ENCODE measurements around the gene UQCRQ.

Gene UQCRQ

DNA sequence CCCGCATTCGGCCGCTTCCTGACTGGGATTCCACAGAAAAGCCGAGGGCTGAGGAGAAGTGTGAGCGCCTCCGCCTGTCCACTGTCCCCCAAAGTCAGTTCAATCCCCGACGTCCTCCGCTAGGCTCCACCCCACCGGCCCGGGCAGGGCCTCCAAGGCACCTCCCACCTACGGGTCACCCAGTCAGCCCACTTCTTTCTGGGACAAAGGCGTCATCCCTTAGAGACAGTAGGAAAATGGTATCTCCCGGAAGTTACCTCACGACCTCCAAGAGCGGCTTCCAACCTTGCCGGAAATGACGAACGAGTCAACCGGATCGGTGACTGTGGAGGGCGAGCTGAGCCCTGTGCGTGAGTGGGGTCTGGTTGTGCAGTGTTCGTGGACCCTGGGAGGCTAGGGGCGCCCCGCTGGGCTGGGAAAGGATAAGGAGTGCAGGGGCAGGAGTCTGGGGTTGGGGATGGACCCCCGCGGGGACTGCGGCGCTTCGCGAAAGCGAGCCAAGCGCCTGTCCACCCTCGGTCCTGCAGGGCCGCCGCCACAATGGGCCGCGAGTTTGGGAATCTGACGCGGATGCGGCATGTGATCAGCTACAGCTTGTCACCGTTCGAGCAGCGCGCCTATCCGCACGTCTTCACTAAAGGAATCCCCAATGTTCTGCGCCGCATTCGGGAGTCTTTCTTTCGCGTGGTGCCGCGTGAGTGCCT, at the start of gene UQCRQ, which contains the start of gene GDF9:
Gene UQCRQ, plus strand, starts transcription at position 301 of the 704 bp plus-strand sequence. Its CDS starts 240 bp downstream, at position 541.
Gene GDF9, minus strand, starts transcription at position 128 of the 704 bp plus-strand sequence. CDS start 1,936 bp downstream, outside the sequence.
- peak; percentile 94 for DNase-seq

DNA sequence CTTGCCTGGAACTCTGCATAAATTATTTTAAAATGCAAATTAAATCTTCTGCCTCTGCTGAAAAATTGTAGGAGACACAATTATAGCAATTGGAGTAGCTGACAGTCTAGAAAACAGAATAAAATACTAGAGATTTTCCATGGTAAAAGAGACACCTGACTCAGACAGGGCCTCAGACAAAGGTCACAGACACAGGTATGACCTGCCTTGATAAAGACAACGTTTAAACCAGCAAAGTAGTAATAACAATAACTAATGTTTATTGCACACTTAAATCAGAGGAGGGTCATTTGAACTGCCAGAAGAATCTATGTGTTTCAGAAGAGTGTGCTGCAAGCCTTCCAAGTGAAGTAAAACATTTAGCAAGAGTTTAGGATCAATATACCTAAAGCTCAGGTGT, 49.4 kb upstream of the UQCRQ start:
- no peak for DNase-seq

DNA sequence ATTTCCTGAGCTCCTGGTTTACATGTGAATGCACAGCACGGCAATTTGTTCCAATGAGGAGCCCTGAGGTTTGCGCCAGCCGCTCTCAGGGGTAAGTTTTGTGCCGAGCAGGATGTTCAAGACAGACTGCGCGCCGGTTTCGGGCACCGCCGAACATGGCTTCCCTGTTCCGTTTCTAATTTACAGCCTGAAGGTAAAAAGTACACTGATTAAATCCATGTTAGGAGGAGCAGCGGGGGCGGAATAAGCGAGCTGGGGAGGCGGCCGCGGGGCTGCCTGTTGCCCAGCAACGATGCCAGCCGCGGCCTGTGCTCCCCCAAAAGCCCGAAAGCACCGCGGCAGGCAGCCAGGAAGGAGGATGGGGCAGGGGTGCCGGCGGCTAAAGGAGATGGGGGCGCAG, 47.0 kb upstream of the UQCRQ start:
- DNase-seq = no peak

DNA sequence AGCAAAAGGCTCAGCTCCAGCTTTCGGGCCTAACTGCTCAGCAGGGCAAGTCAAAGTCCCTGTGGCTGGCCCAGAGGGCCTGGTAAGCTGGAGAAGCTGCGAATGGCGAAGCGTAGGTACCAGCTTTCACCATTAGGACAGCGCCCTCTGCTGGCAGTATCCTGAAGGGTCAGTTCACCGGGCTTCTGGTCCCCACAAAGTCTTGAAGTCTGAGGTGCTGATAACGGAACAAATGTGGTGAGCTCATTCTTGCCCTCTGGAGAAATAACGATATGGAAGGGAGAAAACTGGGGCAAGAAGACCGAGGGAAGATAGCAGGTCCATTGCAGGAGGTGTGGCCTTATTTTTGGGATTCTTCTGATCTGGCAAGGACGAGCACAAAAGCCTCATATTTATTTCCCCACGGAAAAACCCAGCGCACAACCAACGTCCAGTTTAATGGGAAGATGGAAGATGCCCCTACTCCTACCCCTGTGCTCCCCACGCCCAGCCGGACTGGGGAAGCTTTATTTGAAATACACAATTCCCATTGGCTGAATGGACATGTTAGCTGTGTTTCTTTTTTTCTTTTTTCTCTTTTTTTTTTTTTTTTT, 46.2 kb upstream of the UQCRQ start:
- DNase-seq = peak; percentile 34

DNA sequence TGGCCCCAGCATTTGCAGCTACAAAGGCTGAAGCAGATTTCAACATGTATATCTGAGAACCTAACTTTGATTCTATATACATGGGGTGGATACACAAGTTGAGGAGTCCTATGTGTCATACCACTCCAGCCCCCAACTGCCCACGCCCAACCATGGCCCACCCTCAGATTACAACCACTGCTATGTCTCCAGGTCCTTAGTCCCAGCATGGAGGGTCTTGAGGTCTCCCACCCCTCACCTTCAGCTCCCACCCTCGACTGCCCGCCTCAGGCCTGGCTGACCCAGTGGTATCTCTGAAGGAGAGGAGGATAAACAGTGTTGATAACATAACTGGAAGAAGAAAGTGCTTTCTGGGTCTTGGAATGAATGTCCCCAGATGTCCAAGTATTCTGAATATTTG, 45.1 kb upstream of the UQCRQ start:
- DNase-seq = no peak

DNA sequence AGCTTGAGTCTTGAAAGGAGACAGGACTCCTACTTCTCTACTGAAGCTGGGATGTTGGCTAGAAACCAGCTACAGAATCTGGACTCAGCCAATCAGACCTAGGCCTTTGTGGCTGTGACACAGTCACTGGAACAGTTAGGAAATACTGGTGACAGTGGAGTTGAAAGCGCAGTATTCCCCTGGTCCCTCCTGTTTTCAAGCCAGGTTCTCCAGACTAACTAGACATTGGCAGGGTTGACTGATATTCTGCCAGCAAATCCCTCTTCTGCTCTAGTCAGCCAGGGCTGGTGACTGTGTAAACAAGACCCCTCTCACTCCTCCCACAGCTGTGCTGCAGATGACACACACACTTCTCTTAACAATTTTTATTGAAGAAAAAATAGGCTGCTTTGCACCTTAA, 44.7 kb upstream of the UQCRQ start:
- no peak for DNase-seq

DNA sequence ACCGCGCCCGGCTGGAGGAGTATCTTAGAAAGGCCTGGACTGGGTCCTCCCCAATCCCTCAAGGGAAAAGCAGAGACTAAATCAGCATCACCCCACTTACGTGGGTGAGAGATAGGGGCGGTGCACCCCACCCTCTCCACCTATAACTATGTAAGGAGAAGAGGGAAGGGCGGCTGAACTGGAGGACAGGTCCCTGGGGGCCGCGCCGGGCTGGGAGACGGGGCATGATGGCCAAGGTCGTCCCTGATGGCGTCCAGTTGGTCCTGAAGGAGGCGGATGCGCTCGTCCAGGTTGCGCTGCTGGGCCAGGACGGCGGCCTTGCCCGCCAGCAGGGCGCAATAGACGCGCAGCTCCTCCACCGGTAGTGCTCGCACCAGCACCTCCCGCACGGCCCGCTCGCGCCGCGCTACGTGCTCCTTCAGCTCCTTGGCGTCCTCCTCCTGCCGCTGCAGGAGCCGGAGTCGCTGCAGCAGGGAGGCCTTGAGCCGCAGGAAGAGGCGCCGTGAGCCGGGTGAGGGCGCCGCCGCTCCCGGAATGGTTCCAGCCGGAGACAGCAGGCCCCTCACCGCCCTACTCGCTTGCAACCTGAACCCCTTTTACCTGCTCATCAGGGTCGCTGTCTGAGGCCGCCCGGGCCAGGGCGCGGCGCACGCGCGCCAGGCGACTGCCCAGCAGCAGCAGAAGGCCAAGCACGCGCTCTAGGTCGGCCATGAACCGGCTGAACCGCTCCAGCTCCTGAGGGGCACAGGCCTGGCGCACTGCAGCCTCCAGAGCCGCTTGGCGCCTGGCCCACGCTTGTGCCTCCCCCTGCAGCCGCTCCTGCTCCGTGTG, 43.6 kb upstream of the UQCRQ start:
- no peak for DNase-seq

DNA sequence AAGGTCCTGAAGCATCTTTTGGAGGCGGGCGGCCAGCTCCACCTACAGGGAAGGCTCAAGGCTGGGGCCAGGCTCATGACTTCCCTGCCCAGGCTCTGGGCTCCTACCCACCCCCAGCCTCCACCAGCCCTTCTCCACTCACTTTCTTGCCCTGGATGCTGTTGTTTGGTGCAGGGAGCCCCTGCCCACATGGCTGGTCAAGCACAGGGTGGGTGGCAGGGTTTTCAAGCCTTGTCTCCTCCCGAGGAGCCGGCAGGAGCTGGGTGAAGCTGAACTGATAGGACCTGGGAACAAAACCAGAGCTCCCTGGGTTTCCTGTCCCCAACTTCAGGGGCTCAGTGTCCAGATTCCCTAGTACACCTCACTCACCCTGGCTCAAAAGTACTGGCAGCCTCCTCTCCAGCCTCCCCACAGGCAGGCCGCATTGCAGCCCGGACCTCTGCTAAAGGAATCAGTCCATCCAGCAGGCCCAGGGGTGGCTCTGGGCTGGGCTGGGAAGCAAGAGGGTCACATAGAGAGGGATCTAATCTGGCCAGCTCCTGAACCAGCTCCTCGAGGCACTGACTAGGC, 42.9 kb upstream of the UQCRQ start:
- DNase-seq = no peak

DNA sequence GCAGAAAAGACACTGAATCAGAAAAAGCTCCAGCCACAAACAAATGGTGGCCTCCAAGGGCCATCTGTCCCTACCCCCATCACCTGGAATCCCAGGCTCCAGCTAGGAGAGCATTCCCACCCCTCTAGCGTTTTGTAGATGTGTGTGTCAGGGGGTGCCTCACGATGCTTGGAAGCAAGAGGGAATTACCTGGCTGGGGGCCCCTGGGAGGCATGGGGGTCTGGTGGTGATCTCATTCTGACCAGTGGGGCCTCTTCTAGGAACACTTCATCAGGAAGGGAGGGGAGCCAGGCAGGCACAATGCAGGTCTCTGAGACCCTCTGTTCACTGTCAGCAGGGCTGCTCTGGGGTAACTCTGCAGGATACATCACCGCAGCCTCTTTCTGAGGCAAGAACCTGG, 42.0 kb upstream of the UQCRQ start:
- DNase-seq = no peak

DNA sequence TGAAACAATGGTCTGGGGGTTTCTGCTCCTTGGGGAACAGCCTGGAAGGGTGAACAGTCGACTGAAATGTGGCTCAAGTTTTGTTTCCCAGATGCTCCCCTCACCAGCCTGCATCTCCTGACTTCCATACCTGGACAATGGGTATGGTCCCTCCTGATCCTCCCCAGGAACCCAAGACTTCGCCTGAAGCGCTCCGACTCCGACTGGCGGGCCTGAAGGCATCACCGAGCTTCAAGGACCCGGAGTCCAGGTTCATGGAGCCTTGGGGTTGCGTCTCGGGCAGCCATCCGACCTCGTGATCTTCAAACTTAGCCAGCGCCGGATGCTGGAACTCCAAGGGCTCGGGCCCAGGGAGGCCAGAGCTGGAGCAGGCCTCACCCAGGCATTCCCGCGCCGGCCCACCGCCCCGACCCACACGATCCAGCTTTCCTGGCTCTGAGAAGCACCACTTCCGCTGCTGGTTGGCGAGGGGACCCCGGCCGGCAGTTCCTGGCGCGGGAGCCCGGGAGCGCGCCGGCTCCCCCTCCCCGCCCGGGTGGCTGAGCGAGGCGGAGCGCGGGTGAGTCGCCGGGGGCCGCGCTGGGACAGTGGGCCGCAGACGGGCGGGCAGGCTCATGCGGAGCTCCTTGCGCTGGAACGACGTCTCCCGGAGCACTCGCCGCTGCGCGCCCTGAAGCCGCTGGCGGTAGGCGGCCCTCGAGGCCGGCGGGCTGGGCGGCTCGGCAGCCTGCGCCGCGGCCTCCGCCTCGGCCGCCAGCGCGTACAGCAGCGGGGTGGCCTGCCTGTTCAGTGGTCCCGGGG, 41.2 kb upstream of the UQCRQ start:
- no peak for DNase-seq

DNA sequence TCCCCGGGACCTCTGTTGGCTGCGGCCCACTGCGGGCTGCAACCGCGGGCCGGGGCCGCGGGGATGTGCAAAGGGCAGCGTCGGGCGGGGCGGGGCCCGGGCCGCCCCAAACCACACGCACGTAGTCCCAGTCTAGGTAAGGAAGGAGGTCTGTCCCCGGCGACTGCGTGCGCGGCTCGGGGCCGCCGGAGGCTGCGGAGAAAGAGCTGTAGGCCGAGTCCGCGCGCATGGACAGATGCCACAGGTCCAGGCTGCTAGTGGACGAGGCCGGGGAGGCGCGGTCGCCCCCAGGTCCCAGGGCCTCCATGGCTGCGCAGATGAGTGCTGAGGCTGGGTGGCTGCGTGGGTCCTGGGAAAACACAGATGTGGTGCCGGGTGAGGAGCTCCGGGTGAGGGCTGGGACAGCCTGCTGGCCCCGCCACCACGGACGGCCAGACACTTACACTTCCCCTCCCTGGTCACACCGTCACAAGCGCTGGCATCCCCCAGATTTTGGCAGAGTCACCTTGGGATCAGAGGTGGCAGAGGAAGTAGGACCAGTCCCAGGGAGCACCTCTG, 40.5 kb upstream of the UQCRQ start:
- DNase-seq = no peak

DNA sequence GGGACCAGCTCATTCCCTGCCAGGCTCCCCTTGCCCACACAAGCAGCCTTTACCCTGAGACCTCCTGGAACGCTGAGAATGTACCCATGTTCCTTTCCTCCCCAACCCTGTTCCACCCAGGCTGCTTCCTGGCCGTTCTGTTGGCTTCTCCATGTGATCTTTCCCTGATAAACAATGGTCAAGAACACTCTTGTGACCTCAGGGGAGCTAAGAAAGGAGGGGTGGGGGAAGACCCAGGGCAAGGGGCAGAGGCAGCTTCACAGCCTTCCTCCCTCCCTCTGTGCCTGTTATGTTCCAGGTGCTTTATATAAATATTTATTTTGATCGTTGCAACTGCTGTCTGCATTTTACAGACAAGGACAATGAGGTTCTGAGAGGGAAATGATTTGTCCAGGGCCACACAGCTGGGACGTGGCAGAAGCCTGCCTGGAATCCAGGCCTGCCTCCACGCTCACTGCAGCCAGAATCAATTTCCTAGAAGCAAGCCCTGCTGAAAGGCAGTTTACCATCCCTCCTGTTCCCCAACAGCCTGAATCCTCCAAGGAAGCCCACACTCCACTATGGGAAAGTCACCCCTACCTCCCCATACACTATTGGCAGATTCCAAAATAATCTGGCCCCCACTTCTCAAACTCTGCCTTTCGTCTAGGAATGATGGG, 39.9 kb upstream of the UQCRQ start:
- DNase-seq = no peak

DNA sequence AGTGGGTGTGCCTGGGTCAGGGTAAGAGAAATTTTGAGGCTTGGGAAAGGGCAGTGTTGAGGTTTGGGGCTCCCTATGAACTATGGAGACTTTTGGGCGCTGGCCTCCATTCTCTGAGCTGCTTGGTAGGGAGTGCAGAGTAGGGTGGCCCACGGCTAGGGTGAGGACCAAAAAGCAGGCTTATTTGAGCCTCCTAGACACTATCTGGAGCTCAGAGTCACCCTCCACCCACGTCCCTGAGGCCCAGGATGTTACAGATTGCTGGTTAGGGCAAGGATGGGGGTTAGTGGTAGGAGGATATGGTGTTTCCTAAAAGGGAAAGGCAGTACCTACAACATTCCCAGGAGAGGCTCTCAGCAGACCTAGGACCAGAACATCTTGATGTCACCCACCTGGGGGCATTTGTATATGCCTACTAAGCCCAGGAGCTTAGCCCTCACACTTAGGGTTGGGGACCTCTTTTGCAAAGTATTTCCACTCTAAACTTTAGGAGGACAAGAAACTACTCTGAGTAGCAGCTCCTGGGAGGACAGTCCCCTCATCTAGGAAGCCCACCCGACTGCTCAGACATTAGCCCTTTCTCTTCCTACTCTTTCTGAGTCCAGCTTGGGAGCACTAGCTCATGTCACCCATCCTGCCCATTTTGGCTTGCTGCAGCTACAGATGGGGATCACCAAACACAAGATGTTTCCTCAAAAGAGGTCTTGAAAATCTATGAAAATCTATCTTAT, 38.3 kb upstream of the UQCRQ start:
- no peak for DNase-seq

DNA sequence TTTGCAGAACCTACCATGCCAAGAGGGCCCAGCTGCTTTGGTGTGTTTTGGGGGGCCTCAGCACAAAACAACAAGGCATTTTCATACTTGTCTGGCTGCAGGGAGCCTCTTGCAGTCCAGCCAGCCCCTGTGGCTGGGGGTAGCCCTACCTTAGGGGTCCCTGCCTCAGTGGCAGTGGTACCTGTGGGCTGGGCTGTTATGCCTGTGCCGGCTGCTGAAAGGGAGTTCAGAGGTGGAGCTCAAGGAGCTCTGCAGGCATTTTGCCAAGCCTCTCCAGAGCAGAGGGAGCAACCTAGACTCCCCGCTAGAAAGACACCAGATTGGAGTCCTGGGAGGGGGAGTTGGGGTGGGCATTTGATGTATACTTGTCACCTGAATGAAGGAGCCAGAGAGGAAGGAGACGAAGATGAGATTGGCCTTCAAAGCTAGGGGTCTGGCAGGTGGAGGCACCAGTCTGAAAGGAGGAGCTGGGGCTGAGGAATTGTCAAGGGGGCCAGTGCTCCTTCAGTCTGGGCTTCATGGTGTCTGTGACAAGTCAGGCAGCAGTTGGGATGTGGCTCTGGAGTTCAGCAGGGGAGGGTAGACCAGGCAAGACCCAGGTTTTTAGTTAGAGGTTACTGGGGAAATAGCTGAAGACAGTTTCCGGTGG, 37.5 kb upstream of the UQCRQ start:
- no peak for DNase-seq

DNA sequence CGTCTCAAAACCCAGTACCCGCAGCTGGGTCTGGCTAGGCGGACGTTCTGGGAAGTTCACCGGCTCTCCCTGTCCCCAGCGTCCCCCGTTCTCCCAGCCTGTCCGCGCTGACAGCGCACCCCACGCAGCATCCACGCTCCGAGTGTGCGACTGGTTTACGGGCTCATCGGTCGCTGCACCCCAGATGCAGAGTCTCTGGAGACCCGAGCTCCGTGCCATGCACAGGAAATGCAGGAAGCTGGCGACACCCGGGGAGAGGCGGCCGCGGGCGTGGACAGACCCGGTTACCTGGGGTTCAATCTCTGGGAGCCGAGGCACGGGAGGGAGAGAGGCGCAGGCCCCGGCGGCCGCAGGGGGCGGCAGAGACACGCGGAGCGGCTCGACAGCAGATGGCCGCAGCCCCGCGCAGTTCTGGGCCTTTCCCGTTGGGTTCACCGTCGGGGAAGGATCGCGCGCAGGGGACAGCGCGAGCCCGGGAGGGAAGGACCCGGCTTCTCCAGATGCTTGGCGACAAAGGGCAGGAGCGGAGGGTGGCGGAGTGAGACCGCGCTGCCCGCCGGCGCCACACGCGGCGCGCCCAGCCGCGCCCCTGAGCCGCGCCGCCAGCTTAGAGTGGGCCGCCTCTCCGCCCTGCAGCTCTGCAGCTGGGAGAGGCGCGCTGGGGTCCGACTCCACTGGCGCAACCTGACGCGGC, 36.6 kb upstream of the UQCRQ start:
- DNase-seq = peak; percentile 46

DNA sequence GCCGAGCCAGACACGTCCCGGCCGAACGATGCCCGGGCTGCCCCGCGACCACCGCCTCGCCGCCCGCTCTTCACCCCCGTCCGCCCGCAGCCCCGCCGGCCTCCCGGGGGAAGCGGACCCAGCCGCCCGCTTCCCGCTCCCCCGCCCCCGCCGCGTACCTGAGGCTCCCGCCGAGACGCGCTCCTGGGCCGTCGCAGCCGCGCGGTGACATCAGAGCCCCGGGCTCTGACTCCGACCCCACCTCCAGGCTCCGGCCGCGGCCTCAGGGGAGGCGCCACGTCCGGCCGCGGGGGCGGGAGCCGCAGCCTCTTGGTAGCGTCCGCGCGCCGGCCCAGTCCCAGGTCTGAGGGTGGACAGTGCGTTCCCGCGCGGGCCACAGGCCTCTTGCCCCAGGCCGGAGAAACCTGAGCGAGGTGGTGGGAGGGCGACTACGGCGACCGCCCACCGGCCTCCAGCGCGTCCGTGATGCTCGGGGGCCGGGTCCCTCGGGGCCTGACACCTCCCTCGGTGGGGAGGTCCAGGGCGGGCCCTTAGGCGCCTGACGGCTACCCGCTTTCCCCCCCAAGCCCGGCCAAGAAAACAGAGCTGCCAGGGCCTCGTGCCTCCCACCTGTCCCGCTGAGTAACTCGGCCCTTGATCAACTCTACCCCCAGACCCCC, 35.9 kb upstream of the UQCRQ start, which contains the start of gene SHROOM1:
Gene SHROOM1, minus strand, starts transcription at position 212 of the 659 bp plus-strand sequence. CDS start 4,507 bp downstream, outside the sequence.
- peak; percentile 40 for DNase-seq

DNA sequence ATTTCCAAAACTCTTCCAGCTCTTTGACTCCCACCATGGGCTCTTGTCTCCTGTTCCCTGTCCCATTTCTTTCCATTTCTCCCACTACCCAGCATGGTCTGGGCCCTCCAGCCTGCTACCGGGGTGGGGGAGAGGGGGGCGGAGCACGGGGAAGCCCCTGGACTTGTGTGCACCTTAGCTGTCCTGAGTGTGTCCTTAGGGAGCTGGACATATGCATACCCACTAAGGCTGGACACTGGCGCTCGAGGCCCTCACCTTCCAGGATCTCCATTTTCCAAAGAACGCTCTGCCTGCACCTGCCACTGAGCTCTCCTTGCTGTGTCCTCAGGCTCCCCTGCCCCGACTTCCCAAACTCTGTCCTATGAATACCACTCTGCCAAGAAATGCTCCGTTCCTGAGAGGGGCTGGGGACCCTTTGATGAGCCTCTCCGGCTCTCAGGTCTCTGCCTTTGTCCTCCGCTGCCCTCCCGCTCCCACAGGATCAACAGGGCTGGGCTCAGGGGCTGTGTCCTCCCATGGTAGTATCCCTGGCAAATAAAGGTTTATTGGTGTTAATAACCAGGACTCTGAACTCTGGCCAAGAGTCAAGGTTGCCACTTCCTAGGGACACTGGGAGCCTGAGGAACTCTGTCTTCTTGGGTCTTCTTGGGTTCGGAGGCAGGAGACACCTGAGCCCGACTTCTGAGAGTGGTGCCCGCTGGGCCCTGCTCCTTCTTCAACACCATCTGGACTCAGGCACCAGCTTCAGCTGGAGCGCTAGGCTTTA, 35.2 kb upstream of the UQCRQ start:
- no peak for DNase-seq

DNA sequence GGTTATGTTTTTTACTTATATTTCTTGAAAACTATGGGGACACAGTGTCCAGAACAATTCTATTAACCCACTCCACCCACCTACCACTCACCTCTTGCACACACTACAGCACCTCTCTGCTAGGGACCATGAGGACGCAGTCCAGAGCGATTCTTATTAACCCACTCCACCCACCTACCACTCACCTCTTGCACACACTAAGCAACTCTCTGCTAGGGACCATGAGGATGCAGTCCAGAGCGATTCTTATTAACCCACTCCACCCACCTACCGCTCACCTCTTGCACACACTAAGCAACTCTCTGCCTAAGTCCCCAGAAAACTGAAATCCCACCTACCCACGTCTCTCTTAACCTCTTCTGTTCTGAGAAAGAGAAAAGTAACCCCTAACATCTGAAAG, 33.8 kb upstream of the UQCRQ start:
- DNase-seq = no peak

Measured in NCI-H1105 (cell line).